BJ (cell line): ENCODE measurements around the gene PDE8B. TPM values are rescaled to one million over a fixed set of nuclear protein-coding genes. Genes with fewer than 3 reads are reported as not detected.

Source experiments
- CTCF ChIA-PET: fragments of 350-600 bp; formaldehyde crosslinking; extraction: SDS; loops from one replicate; lab custom pipeline; 2021; ENCODE audit warnings: antibody characterized with exemption, inconsistent platforms; lab: Yijun Ruan, JAX
- POLR2A ChIA-PET: fragments of 300-600 bp; sonication (Branson Sonifier 250); formaldehyde crosslinking; extraction: SDS; loops from one replicate; lab custom pipeline; 2021; ENCODE audit warnings: antibody characterized with exemption; lab: Charles Lee
- DNase-seq: peaks from one replicate; pipeline ENCODE4 v3.0.0-alpha.2; 2011; ENCODE audit warnings: low read depth
- H3K27me3 ChIP-seq: 2 replicates; pipeline ENCODE4 v1.6.0; 2011; ENCODE audit warnings: low read length; ENCODE audit not compliant: control insufficient read depth, insufficient read depth
- H3K36me3 ChIP-seq: 2 replicates; pipeline ENCODE4 v1.5.1; 2011; ENCODE audit warnings: low read length; ENCODE audit not compliant: control insufficient read depth, insufficient read depth
- H3K4me3 ChIP-seq: 2 replicates; pipeline ENCODE4 v1.5.1; 2011; ENCODE audit warnings: low read depth, mild to moderate bottlenecking, control low read depth, low read length
- CTCF ChIP-seq: IDR thresholded peaks from 2 replicates; pipeline ENCODE4 v1.5.1; 2011; ENCODE audit warnings: low read depth, mild to moderate bottlenecking, control low read depth, inconsistent platforms, low read length, moderate library complexity; ENCODE audit not compliant: insufficient read depth
- polyA plus RNA-seq: library from polyadenylated mRNA; depleted of rRNA; stranded (reverse); fragments of >200 nt; gene quantifications from 2 replicates; pipeline ENCODE4 v1.2.3, GENCODE V29; 2011

PDE8B gene
- polyA plus RNA-seq, 1 experiment, result 2.2 TPM

GRCh38 chr5:77251921-77252320 is 41.4 kb downstream of the PDE8B start:
- ChIA-PET POLR2A (no interaction called here), CTCF (interaction anchor here (1.2 kb wide), 1 partner anchor 12 kb away, joined by 4 read pairs; no protein-coding TSS in a partner anchor)
- no peaks in the 10 kb centered on the region for H3K36me3 ChIP-seq
- no peak for DNase-seq
- TF ChIP-seq CTCF, result no peak
- peaks cover 6% of the 10 kb centered on the region; the same call in 1 of the 2 replicates for H3K27me3 ChIP-seq
- no peak overlapping the region for H3K4me3 ChIP-seq

- H3K36me3 ChIP-seq, result no peaks in the 10 kb centered on the region
- ChIA-PET POLR2A (no interaction called here), CTCF (no interaction called here)
- TF ChIP-seq CTCF, result no peak
- no peak for DNase-seq
- no peak overlapping the region for H3K4me3 ChIP-seq
- peaks cover 3% of the 10 kb centered on the region; the same call in 1 of the 2 replicates for H3K27me3 ChIP-seq
Observed at GRCh38 chr5:77255617-77256016, 45.1 kb downstream of the PDE8B start.

- no peak for TF ChIP-seq CTCF
- no peak for DNase-seq
Observed at GRCh38 chr5:77256406-77256805, 45.9 kb downstream of the PDE8B start.

GRCh38 chr5:77258652-77259051 is 48.2 kb downstream of the PDE8B start:
- Histone ChIP-seq H3K27me3 (peaks cover 3% of the 10 kb centered on the region; the same call in 1 of the 2 replicates), H3K4me3 (no peak overlapping the region), H3K36me3 (no peaks in the 10 kb centered on the region)
- no peak for TF ChIP-seq CTCF
- DNase-seq, result no peak
- ChIA-PET POLR2A (interaction anchor here (0.5 kb wide), 1 partner anchor 19 kb away, joined by 4 read pairs; no protein-coding TSS in a partner anchor), CTCF (interaction anchor here (1.1 kb wide), 1 partner anchor 111 kb away, joined by 3 read pairs; no protein-coding TSS in a partner anchor)

More at GRCh38 chr5:77256406-77256805, 45.9 kb downstream of the PDE8B start:
- CTCF ChIA-PET, result no interaction called here
- Histone ChIP-seq H3K27me3 (peaks cover 3% of the 10 kb centered on the region; the same call in 1 of the 2 replicates), H3K4me3 (no peak overlapping the region), H3K36me3 (no peaks in the 10 kb centered on the region)
- POLR2A ChIA-PET, result no interaction called here

- no peak for DNase-seq
- H3K36me3 ChIP-seq, result no peaks in the 10 kb centered on the region
- peaks cover 3% of the 10 kb centered on the region; the same call in 1 of the 2 replicates for H3K27me3 ChIP-seq
- TF ChIP-seq CTCF, result no peak
- no peak overlapping the region for H3K4me3 ChIP-seq
- ChIA-PET CTCF (interaction anchor here (0.9 to 1.1 kb wide), 2 partner anchors 11 to 112 kb away, joined by 3 to 4 read pairs; no protein-coding TSS in a partner anchor), POLR2A (no interaction called here)
Observed at GRCh38 chr5:77259476-77259875, 49.0 kb downstream of the PDE8B start.
